ENCODE data around the gene PCMT1.

PCMT1 gene

DNA sequence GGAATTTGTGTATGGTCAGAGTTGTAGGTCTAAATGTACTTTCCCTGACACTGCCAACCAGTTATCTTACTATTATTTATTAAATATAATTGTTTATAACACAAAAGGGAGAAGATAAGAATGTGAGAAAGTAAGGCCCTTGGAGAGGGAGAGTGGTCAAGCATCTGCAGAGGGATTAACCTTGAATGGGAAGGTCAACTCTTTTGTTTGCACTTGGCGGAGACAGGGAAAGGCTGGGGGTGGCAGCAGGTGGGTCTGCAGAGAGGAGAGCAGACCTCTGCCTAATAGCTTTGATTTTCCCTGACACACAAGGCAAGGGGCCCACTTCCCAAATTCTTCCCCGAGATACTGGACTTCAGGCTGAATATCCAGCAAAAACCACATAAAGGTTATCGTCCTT, 110.4 kb downstream of the PCMT1 start:
- no peak for DNase-seq (ENCODE audit: low read depth)
- no peak overlapping the region for H3K4me3 ChIP-seq (ENCODE audit: low read length)
- no peak for TF ChIP-seq CTCF (IDR thresholded peaks at IDR 0.05; ENCODE audit: insufficient read depth, low read depth, low read length, missing control alignments)

- no peak overlapping the region for H3K4me3 ChIP-seq (ENCODE audit: low read length)
- no peak for TF ChIP-seq CTCF (IDR thresholded peaks at IDR 0.05; ENCODE audit: insufficient read depth, low read depth, low read length, missing control alignments)
- no peak for DNase-seq (ENCODE audit: low read depth)
These were observed 110.9 kb downstream of the PCMT1 start for GRCh38 chr6:149860513-149860833.
